AML-193 (cell line): ENCODE measurements around the gene MTRF1L.

Experiments
- DNase-seq, 2 experiments: peaks; one replicate each; lab custom pipeline; 2025; lab: John Stamatoyannopoulos, UW

The MTRF1L gene, protein sequence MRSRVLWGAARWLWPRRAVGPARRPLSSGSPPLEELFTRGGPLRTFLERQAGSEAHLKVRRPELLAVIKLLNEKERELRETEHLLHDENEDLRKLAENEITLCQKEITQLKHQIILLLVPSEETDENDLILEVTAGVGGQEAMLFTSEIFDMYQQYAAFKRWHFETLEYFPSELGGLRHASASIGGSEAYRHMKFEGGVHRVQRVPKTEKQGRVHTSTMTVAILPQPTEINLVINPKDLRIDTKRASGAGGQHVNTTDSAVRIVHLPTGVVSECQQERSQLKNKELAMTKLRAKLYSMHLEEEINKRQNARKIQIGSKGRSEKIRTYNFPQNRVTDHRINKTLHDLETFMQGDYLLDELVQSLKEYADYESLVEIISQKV

DNA sequence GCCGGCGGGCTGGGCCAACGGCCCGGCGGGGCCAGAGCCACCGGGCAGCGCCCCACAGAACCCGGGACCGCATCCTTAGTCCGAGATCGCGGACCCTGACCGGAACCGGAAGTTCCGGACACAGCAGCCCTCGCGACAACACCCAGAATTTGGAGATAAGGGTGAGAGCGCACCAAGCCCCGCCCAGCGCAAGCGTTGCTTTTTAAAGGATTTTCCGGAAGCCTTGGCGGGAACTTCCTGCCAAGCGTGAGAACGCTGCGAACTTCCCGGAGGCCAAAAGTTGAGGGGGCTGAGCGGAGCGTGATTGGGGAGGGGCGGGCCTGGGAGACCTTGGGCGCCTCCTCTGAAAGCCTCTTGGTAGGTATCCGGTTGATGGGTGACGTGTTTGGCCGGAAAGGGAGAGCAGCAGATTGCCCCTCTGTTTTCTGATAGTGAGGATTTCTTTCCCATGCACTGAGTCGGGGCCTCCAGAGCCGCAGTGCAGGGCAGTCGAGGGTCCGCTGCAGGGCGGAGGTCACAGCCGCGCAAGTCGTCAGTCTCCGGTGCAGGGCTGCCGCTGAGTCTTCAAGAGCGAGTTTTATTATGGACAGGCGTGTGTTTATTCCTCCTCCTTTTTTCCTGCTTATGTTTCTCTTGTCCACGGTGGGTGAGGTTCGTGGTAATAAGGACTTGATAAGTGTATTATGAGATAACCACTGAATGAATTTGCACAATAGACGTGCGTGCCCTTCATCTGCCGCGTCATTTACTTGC is at the start of gene MTRF1L:
Gene MTRF1L (minus strand): TSS at position 97 of the 753 bp plus-strand sequence. CDS start 24 bp downstream, at position 73.
- peak; percentile 89 to 92 for DNase-seq

DNA sequence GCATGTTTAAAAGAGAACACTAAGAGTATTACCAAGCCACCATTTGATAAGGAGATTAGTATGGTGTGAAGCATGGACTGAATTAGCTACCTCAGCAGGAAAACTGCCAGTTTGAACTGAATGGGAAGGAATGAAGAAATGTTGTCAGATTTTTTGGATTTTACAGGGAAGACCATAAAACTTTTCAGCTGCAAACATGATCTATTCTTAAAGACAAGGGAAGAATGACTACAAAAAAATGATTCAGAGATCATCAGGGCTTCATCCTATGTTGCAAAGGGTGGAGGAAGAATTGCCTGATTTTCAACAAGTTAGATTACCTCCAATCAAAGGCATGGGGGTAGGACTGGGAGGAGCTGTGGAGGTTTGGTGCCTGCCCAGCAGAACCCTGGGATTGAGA is 49.3 kb upstream of the MTRF1L start:
- DNase-seq = no peak

DNA sequence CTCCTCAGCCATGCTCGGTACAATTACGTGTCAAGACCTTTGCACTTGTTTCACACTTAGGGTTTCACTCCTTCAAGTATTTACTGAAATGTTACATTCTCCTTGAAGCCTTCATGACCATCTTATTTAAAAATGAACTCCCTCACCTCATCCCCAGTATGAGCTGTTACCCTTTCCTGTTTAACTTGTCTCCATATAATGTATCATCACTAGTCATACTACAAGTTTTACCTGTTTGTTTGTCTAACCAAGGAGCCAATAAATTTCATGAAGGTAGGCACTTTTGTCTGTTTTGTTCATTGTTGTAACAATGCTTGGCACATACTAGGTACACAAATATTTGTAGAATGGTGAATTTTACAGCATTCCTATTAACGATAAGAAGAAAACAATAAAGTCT is 46.1 kb upstream of the MTRF1L start:
- DNase-seq = no peak

DNA sequence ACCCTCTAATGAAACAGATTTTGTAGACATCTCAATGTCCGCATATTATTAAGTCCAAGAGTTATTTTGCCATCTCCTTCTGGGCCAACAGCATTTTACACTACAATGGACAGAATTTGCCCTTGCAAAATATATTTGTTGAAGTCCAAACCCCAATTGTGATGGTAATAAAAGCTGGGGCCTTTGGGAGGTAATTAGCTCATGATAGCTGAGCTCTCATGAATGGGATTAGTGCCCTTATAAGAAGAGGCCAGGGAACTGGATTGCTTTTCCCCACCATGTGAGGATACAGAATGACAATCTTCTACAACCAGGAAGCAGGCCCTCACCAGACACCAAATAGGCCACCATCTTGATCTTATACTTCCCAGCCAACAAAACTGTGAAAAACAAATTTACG is 44.9 kb upstream of the MTRF1L start:
- no peak for DNase-seq

DNA sequence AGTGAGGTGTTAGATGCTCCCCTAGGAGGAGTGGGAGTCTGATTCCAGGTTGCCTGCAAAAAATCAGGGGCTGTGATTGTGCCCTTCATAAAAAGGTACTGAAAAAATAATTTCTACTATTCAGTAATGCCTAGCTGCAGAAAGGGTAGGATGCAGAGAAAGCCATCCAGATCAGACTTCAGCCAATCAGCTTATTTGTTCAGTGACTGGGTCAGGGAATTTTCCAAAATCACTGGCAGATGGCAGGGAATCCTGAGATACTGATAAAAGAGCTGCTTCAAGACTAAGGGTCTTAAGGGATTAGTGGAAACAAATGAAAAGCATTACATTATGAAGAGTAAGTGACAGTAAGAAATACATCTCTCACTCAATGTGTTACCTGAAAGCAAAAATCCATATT is 42.8 kb upstream of the MTRF1L start:
- no peak for DNase-seq

DNA sequence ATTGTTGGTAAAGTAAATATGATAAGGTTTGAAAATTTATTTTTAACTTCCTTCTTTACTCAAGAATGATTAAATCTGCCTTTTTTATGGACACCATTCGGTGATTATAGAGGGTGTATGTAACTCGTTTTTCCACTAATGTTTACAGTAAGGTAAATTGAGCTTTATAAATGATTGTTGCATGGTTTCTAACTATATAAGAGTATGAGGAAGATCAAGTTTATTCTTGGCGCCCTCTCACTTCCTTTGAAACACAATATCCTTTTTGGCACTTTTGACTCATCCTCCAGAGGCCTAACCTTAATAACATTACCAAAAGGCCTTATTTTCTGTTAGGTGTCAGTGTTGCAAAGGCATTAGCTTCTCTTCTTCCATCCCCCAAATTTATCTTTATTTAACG is 41.8 kb upstream of the MTRF1L start:
- no peak for DNase-seq

DNA sequence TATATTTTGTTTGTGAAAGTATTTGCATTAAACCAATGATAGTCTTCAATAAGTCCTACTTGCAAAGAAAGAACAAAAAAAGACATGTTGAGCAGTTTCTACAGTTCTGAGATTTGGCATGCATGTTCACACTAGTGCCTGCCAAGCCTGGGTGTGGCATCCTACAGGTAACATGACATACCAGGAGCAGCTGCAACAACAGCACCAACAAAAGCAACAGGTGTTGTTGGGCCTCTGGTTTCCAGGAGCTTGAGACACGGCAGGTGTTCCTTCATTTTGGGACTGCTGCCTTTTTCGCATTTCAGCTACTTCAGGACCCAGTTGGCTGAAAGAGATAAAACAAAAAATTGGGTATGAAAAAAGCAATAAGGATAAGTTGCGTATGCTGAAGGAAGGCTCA is 41.2 kb upstream of the MTRF1L start:
- DNase-seq = no peak

DNA sequence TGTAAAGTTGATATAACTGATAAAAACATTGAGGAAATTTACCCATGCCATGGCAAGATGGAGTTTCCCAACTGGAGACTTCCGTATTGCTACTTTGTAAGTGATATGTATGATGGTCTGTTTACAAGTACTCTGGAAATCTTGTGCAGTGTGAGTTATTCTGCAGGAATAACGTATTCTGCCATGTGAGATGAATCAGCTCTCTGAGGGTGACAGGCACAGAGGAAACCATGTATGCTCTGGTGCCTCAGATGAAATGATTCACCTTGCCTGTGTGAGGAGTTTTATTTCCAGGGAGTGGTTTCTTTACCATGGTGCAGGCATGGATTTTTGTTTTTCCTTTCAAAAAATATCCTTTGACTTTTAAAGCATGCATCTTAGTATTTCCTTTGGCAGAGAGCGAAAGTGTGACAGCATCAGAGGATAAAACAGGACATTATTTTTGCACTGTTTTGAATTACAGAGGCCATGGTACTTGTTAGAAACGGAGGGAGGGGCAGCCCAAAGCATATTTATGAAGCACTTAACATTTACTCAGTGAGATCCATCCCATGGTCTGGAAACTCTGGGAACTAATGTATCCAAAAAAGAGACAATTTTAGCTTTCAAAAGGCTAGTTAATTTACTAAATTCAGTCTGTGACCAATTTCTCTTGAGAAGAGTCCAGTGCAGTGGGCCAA is 36.0 kb upstream of the MTRF1L start:
- DNase-seq = no peak

DNA sequence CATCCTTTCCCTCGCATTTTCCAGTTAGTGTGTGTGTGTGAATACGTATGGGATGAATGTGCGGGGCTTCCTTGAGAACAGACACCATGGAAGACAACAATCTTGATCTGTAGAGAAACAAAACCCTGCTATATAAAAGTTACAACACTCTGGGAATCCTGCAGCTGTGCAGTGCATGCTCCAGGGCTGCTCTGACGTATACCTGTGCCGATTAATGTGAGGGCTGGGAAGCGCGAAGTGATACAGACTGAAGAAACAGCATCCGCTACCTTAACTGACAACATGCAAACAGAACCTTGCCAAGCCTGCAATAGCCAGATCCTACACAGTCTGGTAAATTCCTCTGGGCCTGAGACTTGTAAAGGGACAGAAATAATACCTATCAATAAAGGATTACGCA is 31.6 kb upstream of the MTRF1L start:
- DNase-seq = no peak

DNA sequence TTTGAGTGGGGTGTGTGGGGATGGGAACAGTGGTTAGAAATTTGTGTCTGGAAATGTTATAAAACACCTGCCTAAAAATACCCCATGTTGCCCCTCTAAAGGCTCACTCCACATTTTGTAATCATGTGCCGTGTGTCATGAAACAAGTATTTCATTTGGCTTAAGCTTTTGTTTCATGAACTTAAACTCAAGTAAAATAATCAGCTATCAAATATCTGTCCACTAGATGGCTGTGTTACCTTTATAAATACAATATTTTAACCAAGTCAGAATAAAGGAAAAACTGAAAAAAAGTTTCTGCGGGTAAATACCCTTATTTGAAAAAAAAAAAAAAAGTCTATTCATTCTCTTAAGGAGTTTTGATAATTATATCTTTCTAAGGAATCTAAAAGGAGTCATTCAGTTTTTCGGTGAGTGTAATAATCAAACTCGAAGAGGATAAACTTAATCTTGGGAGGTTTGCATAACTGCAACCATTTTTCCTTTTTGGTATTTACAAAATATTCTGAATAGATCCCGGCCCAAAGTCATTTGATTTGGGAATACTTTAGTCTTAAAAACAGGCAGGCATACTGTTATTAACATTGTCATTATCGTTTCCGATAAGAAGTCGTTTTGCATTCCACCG is 29.9 kb upstream of the MTRF1L start:
- peak; percentile 40 to 49 for DNase-seq

DNA sequence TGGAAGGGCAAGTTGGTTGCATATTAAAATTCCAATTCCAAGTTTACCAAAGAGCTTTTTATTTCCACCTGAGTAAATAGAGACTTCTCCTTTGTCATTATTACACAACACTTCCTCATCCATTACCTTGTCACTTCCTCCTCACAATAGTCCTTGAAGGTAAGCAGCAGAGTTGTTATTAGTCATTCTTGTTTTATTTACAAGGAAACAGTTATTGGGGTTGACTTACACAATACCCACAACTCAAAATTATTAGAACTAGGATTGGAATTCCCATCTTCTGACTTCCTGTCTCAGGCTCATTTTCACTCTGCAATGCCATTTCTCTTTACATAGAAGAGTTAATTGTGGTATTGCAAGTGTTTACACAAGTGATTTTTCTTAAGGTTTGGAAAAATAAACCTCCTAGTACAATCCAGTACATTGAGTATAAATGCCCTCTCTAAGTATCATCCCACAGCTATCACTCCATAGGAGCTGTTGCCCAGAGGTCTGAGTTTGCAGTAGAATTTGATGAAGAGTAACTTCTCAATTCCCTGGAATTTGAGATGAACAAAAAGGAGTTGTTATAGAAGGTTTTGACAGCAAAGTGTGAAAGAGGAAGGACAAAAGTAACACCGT is 28.9 kb upstream of the MTRF1L start:
- DNase-seq = no peak

DNA sequence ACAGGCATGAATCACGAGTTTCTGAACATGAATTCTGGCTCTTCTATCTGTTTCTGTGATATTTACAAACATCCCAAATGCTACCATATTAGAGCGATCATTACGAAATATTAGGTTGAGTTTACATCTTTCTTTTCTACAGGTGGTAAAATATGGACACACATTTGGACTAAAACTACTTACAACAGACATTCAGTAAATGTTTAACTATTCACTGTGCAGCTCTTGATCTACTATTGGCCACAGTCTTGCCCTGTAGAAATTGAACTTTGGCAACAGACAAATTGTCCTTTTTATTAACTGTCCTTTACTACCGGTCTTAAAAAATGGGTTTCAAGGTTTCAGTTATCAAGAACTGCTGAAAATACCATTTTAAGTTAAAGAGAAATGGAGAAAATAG is 26.5 kb upstream of the MTRF1L start:
- no peak for DNase-seq

DNA sequence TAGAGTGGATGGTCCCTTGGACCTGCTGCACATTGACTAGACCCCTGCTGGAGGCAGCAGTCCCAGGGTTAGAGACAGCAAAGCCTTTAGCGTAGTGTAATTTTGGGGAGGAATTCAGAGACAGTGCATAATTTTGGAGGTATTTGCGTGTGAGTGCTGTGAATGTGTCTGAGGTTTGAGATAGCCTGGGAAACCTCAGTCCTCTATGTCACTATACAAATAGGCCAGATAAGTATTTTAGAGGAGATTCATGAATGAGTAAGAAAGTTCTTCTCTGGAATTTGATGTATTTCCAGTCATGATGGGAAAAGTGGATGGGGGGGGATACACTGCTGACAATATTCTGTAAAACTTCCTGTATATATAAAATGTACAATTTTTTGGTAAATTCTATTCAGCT is 25.8 kb upstream of the MTRF1L start:
- DNase-seq = no peak

DNA sequence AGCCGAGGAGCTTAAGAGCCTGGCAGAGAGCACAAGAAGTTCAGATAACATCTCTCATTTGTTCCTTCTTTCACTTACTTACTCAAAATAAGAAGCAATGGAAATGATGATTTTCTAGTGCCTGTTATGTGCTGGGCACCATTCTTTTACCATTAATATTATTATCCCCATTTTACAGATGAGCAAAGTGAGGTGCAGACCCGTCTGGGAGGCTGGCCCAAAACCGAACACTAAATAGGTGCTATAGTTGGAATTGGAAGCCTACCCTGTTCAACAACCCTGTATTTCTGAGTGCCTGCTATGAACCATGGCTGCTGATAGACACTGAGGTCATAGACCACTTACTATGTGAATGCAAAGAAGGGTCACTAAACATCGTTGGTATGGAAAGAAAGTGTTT is 25.0 kb upstream of the MTRF1L start:
- DNase-seq = no peak

DNA sequence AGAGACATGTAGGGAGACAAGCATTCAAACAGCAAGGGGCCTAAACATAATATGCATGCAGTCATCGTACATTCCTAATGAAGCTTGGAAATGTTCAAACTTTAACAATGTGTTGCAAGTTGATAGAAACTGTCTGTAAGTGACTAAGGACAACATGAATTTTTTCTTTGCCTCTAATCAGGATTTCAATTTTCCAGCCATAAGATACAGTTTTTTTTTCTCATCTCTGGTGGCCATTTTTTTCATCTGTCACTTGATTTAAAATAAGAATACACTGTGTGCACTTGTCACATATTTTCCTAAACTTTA is 22.2 kb upstream of the MTRF1L start:
- DNase-seq = no peak

DNA sequence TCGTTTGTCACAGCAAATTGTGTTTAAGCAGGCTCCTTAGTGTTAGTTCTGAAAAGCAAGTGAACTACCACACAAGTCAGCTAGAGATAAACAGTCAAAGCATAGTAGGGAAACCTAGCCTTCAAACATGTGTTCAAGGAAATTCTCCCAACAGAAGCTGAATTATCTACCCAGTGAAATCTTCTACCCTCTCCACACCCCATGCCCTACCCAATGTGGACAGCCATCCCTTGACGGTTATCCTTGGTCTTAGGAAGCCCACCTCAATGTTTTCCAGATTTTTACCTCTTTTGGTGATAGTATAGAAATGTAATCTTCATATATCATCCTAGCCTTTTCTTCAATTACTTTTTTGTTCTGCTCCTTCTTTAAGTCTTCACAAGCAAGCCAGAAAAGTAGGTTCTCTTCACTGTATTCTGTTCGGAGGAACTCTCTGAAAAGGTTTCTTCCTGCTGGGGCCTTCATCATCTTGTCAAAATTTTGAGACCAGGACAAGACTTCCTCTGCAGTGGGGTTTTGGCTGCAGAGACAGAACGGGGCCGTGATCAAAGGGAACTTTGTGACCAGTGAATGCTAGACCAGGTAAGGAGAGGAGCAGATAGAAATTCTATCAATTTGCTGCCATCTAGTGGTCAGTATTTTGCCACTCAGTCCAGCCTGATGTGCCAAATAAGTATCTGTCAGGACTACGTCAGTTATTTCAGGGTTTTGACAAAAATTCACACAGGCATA is 21.6 kb upstream of the MTRF1L start:
- DNase-seq = peak; percentile 71 to 79

DNA sequence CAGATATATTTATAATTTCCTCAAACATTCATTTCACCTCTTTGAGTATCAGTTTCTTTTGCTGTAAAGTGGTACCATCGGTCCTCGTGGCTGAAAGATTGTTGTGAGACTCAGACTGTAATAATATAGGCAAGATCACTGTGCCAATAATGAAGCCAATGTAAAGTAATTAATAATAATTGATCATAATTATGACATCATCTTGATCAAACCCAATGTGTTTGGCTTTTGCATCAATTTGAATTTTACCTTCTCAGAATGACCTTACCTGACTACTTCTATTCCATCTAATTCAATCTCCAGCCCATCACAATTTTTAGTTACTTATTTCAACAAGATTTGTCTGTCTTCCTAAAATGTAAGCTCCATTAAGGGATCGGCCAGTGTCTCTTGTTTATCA is 15.8 kb upstream of the MTRF1L start:
- DNase-seq = no peak

DNA sequence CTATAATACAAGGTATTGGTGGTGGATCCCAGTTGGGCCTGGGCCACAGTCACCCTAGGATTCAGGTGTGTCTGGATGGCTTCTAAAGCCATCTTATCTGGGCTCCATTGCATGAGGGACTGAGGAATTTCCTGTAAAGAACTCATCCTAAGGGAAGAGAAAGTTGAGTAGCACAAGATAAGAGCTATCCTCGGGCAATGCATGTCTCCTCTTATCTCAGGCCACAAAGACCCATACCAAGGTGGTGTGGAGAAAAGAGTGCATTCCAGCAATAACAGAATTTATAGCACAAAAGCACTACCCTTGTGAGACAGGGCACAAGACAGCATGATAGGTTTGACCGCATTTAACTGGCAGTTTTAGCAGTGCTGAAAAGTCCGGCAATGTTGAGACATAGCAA is 14.3 kb upstream of the MTRF1L start:
- DNase-seq = no peak

DNA sequence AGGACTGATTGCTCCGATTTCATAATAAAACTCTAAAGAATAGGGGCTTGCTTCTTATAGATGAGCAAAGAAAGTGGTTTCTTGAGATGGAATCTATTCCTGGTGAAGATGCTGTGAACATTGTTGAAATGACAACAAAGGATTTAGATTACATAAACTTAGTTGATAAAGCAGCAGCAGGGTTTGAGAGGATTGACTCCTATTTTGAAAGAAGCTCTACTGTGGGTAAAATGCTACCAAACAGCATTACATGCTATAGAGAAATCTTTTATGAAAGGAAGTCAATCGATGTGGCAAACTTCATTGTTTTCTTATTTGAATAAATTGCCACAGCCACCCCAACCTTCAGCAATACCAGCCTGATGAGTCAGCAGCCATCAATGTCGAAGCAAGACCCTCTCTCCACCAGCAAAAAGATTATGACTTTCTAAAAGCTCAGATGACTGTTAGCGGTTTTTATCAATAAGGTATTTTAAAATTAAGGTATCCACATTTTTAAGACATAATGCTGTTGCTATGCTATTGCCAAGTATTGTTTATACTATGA is 12.7 kb upstream of the MTRF1L start:
- no peak for DNase-seq

DNA sequence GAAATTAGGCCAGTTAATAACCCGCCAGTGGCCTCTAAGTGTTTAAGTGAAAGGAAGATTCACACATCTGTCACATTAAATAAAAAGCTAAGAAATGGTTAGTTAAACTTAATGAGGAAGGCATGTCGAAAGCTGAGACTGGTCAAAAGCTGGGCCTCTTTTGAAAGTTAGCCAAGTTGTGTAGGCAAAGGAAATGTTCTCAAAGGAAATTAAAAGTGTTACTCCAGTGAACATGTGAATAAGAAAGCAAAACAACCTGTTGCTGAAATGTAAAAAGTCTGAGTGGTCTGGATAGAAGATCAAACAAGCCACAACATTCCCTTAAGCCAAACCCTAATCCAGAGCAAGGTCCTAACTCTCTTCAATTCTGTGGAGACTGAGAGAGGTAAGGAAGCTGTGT is 10.9 kb upstream of the MTRF1L start:
- DNase-seq = peak; percentile 42 to 43

DNA sequence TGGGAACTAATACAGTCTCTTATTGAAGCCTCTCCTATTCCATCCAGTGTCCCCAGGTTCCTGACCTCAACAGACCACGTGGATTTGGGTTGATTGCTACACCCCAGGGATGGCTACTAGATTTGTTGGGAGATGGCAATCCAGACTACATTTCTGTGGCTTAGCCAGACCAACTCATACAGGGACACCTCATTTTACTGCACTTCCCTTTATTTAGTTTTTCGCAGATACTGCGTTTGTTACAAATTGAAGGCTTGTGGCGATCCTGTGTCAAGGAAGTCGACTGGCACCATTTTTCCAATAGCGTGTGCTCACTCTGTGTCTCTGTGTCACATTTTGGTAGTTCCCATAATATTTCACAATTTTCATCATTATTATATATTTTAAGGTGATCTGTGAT is 10.3 kb upstream of the MTRF1L start:
- DNase-seq = no peak
